Measurements from ENCODE around the gene NTHL1. TPM values are rescaled to one million over a fixed set of nuclear protein-coding genes. Genes with fewer than 3 reads are reported as not detected.

NTHL1 gene
- total RNA-seq, 4 donors from 2014 or later = 18.8 to 58.4 (median 27.6) TPM

- H3K9me3 ChIP-seq = no peaks in the 10 kb centered on the region
- no peak for DNase-seq
- TF ChIP-seq POLR2A (IDR thresholded peaks at IDR 0.05) = no peak
- TF ChIP-seq CTCF (IDR thresholded peaks at IDR 0.05) = no peak
- H3K4me1 ChIP-seq = no peaks in the 10 kb centered on the region
- H3K27ac ChIP-seq = peak overlapping the region; percentile 48 to 60
- intact Hi-C loops (cut with DNase I; ENCODE audit: low total_unique reads) = no loop called here
- H3K27me3 ChIP-seq = no peaks in the 10 kb centered on the region
- no peak overlapping the region for H3K4me3 ChIP-seq
- no peaks in the 10 kb centered on the region for H3K36me3 ChIP-seq
Measured at GRCh38 chr16:2081201-2082084, 33.8 kb upstream of the NTHL1 start.

- no peak for TF ChIP-seq CTCF (IDR thresholded peaks at IDR 0.05)
- no peak for TF ChIP-seq POLR2A (IDR thresholded peaks at IDR 0.05)
- no peaks in the 10 kb centered on the region for H3K36me3 ChIP-seq
- H3K9me3 ChIP-seq = no peaks in the 10 kb centered on the region
Measured at GRCh38 chr16:2079991-2080390, 32.4 kb upstream of the NTHL1 start.

GRCh38 chr16:2079311-2079800 lies 31.7 kb upstream of the NTHL1 start:
- no peaks in the 10 kb centered on the region for H3K9me3 ChIP-seq
- H3K36me3 ChIP-seq = no peaks in the 10 kb centered on the region
- intact Hi-C loops (cut with DNase I; ENCODE audit: low total_unique reads) = no loop called here
- no peaks in the 10 kb centered on the region for H3K4me1 ChIP-seq
- no peak for DNase-seq
- H3K27ac ChIP-seq = no peak overlapping the region
- no peak for TF ChIP-seq POLR2A (IDR thresholded peaks at IDR 0.05)
- no peak for TF ChIP-seq CTCF (IDR thresholded peaks at IDR 0.05)
- no peaks in the 10 kb centered on the region for H3K27me3 ChIP-seq
- H3K4me3 ChIP-seq = no peak overlapping the region

More at GRCh38 chr16:2079991-2080390, 32.4 kb upstream of the NTHL1 start:
- Histone ChIP-seq H3K27me3 (no peaks in the 10 kb centered on the region), H3K27ac (no peak overlapping the region), H3K4me3 (no peak overlapping the region), H3K4me1 (no peaks in the 10 kb centered on the region)
- DNase-seq = no peak
- intact Hi-C loops (cut with DNase I; ENCODE audit: low total_unique reads) = no loop called here

GRCh38 chr16:2078691-2079090 lies 31.1 kb upstream of the NTHL1 start:
- no peaks in the 10 kb centered on the region for H3K36me3 ChIP-seq
- H3K27me3 ChIP-seq = no peaks in the 10 kb centered on the region
- no peak overlapping the region for H3K4me3 ChIP-seq
- TF ChIP-seq POLR2A (IDR thresholded peaks at IDR 0.05) = no peak
- no peak for TF ChIP-seq CTCF (IDR thresholded peaks at IDR 0.05)
- no peaks in the 10 kb centered on the region for H3K4me1 ChIP-seq
- DNase-seq = no peak
- intact Hi-C loops (cut with DNase I; ENCODE audit: low total_unique reads) = no loop called here
- H3K27ac ChIP-seq = no peak overlapping the region
- H3K9me3 ChIP-seq = no peaks in the 10 kb centered on the region

GRCh38 chr16:2078096-2078495 lies 30.5 kb upstream of the NTHL1 start:
- H3K9me3 ChIP-seq = no peaks in the 10 kb centered on the region
- no peaks in the 10 kb centered on the region for H3K4me1 ChIP-seq
- intact Hi-C loops (cut with DNase I; ENCODE audit: low total_unique reads) = no loop called here
- no peak overlapping the region for H3K4me3 ChIP-seq
- no peaks in the 10 kb centered on the region for H3K27me3 ChIP-seq
- TF ChIP-seq CTCF (IDR thresholded peaks at IDR 0.05) (no peak), POLR2A (IDR thresholded peaks at IDR 0.05) (no peak)
- H3K36me3 ChIP-seq = no peaks in the 10 kb centered on the region
- H3K27ac ChIP-seq = no peak overlapping the region
- no peak for DNase-seq
